Caco-2 (cell line): ENCODE measurements around the gene CAMKK1. TPM values are rescaled to one million over a fixed set of nuclear protein-coding genes. Genes with fewer than 3 reads are reported as not detected.

Experiments used
- BruUV-seq: library from RNA; stranded (reverse); fragments of 400-500 nt; replicated peaks from 2 replicates; lab custom pipeline; 2021; lab: Mats Ljungman, UMichigan
- CTCF ChIA-PET: fragments of 300-600 bp; sonication (Branson Sonifier 250); formaldehyde crosslinking; loops from one replicate; lab custom pipeline; 2022; ENCODE audit warnings: antibody characterized with exemption; lab: Charles Lee
- POLR2A ChIA-PET: fragments of 300-600 bp; sonication (Branson Sonifier 250); formaldehyde crosslinking; loops from one replicate; lab custom pipeline; 2022; ENCODE audit warnings: antibody characterized with exemption; lab: Charles Lee
- DNase-seq, 2 experiments: peaks; one replicate each; pipeline versions ENCODE4 v3.0.0 to v3.0.0-alpha.2; 2020 to 2022
- H3K27me3 ChIP-seq: replicated peaks from 2 replicates; pipeline ENCODE4 v1.6.0; 2011; ENCODE audit warnings: low read length; ENCODE audit not compliant: control insufficient read depth, insufficient read depth
- H3K36me3 ChIP-seq: 2 replicates; pipeline ENCODE4 v1.5.1; 2011; ENCODE audit warnings: low read length; ENCODE audit not compliant: control insufficient read depth, insufficient read depth
- H3K4me1 ChIP-seq: fragments of 250-450 bp; sonication (Bioruptor Pico); 2 replicates; pipeline ENCODE4 v1.5.1; 2020; ENCODE audit warnings: mild to moderate bottlenecking
- H3K4me3 ChIP-seq: 2 replicates; pipeline ENCODE4 v1.5.1; 2011; ENCODE audit warnings: low read depth, mild to moderate bottlenecking, control low read depth, low read length
- H3K9me3 ChIP-seq: fragments of 250-450 bp; sonication (Bioruptor Pico); 2 replicates; pipeline ENCODE4 v1.5.1; 2020; ENCODE audit warnings: mild to moderate bottlenecking, moderate library complexity
- H3K27ac Mint-ChIP-seq: one replicate; pipeline ENCODE4 v1.8.0; 2022; ENCODE audit warnings: mixed read lengths; ENCODE audit not compliant: unreplicated experiment
- H3K27me3 Mint-ChIP-seq: one replicate; pipeline ENCODE4 v1.8.0; 2022; ENCODE audit warnings: mixed read lengths; ENCODE audit not compliant: insufficient read depth, unreplicated experiment
- H3K36me3 Mint-ChIP-seq: one replicate; pipeline ENCODE4 v1.8.0; 2022; ENCODE audit warnings: mild to moderate bottlenecking, mixed read lengths; ENCODE audit not compliant: insufficient read depth, unreplicated experiment
- H3K4me1 Mint-ChIP-seq: one replicate; pipeline ENCODE4 v1.8.0; 2022; ENCODE audit warnings: low read depth, mixed read lengths; ENCODE audit not compliant: unreplicated experiment
- H3K4me3 Mint-ChIP-seq: one replicate; pipeline ENCODE4 v1.8.0; 2022; ENCODE audit warnings: mild to moderate bottlenecking, moderate library complexity, mixed read lengths; ENCODE audit not compliant: unreplicated experiment
- H3K9me3 Mint-ChIP-seq: one replicate; pipeline ENCODE4 v1.8.0; 2022; ENCODE audit warnings: mixed read lengths; ENCODE audit not compliant: unreplicated experiment
- intact Hi-C: fragments of 100-400 bp; cut with micrococcal nuclease; formaldehyde crosslinking; loops from one replicate; pipeline ENCODE4 v1.10.0; 2022; ENCODE audit not compliant: unreplicated experiment
- total RNA-seq: library from RNA; stranded (reverse); gene quantifications from 2 replicates; pipeline ENCODE4 v1.2.3, GENCODE V29; 2022
- TF ChIP-seq, protein P1 (sequence below), 2 experiments: fragments of 200-600 bp in 1 of 2; IDR thresholded peaks; 1 replicate in 1 of 2; 2 replicates in 1 of 2; pipeline versions ENCODE4 v1.5.1 to v1.8.0; 2011 to 2022; ENCODE audit warnings: antibody characterized with exemption in 1 of 2, control low read depth in 1 of 2, inconsistent platforms in 1 of 2, low read depth in 1 of 2, low read length in 1 of 2, mild to moderate bottlenecking in 1 of 2, moderate library complexity in 1 of 2; ENCODE audit not compliant: insufficient read depth in 1 of 2, severe bottlenecking in 1 of 2, unreplicated experiment in 1 of 2

CAMKK1 gene
- total RNA-seq, 1 experiment from 2014 or later, result 1.9 TPM

DNA sequence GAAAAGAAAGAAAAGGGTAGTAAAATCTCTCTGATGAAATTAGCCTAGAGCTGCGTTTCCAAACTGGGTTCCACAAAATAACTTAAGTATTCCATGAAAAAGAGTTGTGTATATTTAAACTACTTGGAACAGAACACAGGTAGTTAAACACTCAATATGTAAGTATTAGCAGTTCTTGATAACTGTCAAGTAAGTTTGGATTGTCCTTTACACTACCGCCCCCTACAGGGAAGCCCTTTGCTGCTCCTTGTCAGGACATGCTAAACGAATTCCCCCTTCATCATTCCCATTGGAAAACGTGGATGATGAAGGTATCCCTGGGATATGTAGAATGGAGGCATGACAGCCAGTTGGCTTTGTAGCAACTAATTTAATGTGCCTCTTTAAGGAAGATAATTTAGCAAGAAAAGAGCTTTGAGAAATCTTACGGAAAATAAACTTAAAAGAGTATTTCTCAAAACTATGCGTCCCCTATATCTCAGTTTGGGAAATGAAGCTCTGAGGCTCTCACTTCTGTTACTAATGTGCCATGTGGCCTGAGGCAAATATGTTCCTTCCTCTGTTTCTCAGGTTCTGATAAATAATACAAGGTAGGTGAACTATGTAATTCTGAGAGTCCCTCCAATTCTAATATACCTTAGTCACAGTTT lies 65.6 kb downstream of the CAMKK1 start:
- Mint-ChIP-seq H3K27me3 (no peaks in the 10 kb centered on the region), H3K4me1 (no peaks in the 10 kb centered on the region), H3K4me3 (no peak overlapping the region), H3K27ac (no peak overlapping the region), H3K9me3 (no peaks in the 10 kb centered on the region), H3K36me3 (peaks cover 44% of the 10 kb centered on the region)
- Histone ChIP-seq H3K4me1 (no peaks in the 10 kb centered on the region), H3K27me3 (no peaks in the 10 kb centered on the region), H3K4me3 (no peak overlapping the region), H3K36me3 (no peaks in the 10 kb centered on the region), H3K9me3 (no peaks in the 10 kb centered on the region)
- ChIA-PET CTCF (no interaction called here), POLR2A (interaction anchor here (0.6 kb wide), 1 partner anchor 17 kb away, joined by 5 read pairs; no protein-coding TSS in a partner anchor)
- BruUV-seq, result no TSS peak
- TF ChIP-seq, protein P1, sequence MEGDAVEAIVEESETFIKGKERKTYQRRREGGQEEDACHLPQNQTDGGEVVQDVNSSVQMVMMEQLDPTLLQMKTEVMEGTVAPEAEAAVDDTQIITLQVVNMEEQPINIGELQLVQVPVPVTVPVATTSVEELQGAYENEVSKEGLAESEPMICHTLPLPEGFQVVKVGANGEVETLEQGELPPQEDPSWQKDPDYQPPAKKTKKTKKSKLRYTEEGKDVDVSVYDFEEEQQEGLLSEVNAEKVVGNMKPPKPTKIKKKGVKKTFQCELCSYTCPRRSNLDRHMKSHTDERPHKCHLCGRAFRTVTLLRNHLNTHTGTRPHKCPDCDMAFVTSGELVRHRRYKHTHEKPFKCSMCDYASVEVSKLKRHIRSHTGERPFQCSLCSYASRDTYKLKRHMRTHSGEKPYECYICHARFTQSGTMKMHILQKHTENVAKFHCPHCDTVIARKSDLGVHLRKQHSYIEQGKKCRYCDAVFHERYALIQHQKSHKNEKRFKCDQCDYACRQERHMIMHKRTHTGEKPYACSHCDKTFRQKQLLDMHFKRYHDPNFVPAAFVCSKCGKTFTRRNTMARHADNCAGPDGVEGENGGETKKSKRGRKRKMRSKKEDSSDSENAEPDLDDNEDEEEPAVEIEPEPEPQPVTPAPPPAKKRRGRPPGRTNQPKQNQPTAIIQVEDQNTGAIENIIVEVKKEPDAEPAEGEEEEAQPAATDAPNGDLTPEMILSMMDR (IDR thresholded peaks at IDR 0.05; ENCODE audit: insufficient read depth in 1 of 2, low read depth in 1 of 2, low read length in 1 of 2, severe bottlenecking in 1 of 2, unreplicated experiment in 1 of 2), result peak; percentile 15 to 40
- DNase-seq, result peak; percentile 41 to 53
- intact Hi-C loops, result loop anchor here (1.0 kb wide), 1 partner anchor 90 kb away; no protein-coding TSS in a partner anchor

DNA sequence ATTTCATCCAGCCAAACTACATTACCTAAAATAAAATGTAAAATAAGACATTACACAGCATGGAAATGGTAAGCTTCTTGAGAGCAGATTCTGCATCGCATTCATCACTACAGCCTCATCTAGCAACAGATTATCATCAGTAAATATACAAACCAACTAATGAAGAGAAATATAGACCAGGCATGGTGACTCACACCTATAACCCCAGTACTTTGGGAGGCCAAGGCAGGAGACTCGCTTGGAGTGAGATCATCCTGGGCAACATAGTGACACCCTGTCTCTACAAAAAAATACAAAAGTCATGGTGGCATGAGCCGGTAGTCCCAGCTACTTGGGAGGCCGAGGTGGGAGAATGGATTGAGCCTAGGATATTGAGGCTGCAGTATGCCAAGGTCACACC lies 66.7 kb downstream of the CAMKK1 start:
- H3K4me1 Mint-ChIP-seq, result no peaks in the 10 kb centered on the region
- H3K36me3 Mint-ChIP-seq, result peaks cover 44% of the 10 kb centered on the region
- no peaks in the 10 kb centered on the region for H3K4me1 ChIP-seq
- CTCF ChIA-PET, result no interaction called here
- no TSS peak for BruUV-seq
- no peak overlapping the region for H3K4me3 Mint-ChIP-seq
- intact Hi-C loops, result no loop called here
- H3K27me3 ChIP-seq, result no peaks in the 10 kb centered on the region
- H3K9me3 ChIP-seq, result no peaks in the 10 kb centered on the region
- TF ChIP-seq, protein P1 (IDR thresholded peaks at IDR 0.05; ENCODE audit: insufficient read depth in 1 of 2, low read depth in 1 of 2, low read length in 1 of 2, severe bottlenecking in 1 of 2, unreplicated experiment in 1 of 2), result no peak
- DNase-seq, result no peak
- no peaks in the 10 kb centered on the region for H3K27me3 Mint-ChIP-seq
- POLR2A ChIA-PET, result no interaction called here
- H3K27ac Mint-ChIP-seq, result no peak overlapping the region
- no peaks in the 10 kb centered on the region for H3K36me3 ChIP-seq
- H3K9me3 Mint-ChIP-seq, result no peaks in the 10 kb centered on the region
- H3K4me3 ChIP-seq, result no peak overlapping the region

DNA sequence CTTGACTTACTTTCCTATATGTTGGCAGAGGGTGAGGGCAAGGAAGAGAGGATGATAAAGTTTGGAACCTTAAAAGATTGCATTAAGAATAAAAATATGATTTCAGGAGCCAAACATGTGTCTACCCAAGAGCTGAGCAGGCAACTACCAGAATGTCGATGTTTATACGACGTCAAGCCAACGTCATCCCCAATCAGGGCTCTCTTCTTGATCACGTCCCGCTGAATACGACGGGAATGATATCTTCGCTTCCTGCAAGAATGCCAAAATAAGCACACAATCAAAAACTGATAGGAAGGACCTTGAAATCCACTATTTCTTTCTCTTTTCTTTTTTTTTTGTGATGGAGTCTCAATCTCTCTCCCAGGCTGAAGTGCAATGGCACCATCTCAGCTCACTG lies 71.8 kb downstream of the CAMKK1 start:
- no peaks in the 10 kb centered on the region for H3K36me3 ChIP-seq
- H3K9me3 Mint-ChIP-seq, result no peaks in the 10 kb centered on the region
- H3K27me3 Mint-ChIP-seq, result no peaks in the 10 kb centered on the region
- intact Hi-C loops, result no loop called here
- H3K4me3 Mint-ChIP-seq, result no peak overlapping the region
- H3K36me3 Mint-ChIP-seq, result peaks cover 51% of the 10 kb centered on the region
- H3K27ac Mint-ChIP-seq, result no peak overlapping the region
- ChIA-PET POLR2A (no interaction called here), CTCF (no interaction called here)
- no peak overlapping the region for H3K4me3 ChIP-seq
- no peaks in the 10 kb centered on the region for H3K4me1 ChIP-seq
- no TSS peak for BruUV-seq
- no peaks in the 10 kb centered on the region for H3K27me3 ChIP-seq
- no peak for DNase-seq
- TF ChIP-seq, protein P1 (IDR thresholded peaks at IDR 0.05; ENCODE audit: insufficient read depth in 1 of 2, low read depth in 1 of 2, low read length in 1 of 2, severe bottlenecking in 1 of 2, unreplicated experiment in 1 of 2), result no peak
- no peaks in the 10 kb centered on the region for H3K4me1 Mint-ChIP-seq
- no peaks in the 10 kb centered on the region for H3K9me3 ChIP-seq
